Measurements from ENCODE around the gene CDHR3. TPM values are rescaled to one million over a fixed set of nuclear protein-coding genes. Genes with fewer than 3 reads are reported as not detected.

CDHR3 gene
- total RNA-seq, 1 donor from 2014 or later = 0.62 TPM

DNA sequence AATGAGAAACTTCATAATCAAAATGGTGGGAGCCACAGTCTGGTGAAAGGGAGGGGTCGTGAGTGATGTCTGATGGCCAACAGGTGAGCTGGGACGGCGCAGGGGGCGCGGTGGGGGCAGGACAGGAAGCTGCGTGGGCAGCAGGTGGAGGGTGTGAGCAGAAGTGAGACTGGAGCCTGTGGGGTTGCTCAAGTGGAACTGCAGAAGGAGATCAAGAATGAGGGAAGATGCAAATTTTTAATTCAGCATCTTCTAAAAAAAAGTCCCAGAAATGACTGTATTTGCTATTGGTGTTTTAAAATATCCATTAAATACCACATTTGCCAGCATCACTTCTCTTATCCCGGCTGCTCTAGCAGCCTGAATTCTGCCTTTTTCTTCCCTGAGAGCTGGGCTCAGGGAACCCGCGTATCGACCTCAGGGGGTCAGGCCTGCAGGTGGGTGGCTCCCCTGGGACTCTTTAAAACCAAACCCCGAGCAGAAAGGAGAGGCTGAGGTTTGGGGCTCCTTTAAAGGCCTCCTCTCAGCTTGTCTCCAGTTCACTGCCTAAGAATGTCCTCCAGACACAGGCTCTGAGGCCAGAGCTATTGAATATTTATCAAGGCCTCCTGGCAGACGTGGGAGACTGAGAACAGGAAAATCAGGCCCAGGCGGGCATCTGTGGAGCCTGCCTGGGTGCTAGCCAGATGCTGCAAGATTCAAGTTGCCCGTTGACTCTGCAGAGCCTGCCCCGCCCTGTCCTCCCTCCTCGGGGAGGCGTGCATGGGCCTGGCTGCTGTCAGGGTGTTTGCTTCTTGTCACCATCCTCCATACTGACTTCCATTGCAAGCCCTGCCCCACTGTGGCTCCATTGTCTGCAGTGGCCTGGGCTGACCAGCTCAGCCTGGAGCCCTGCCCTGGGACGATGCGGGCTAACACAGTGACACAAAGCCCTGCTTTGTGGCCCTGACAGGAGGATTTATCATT is 95.2 kb downstream of the CDHR3 start:
- no peak for DNase-seq (ENCODE audit: low spot score)
- intact Hi-C loops (cut with DNase I) = loop anchor here (1.0 kb wide), 1 partner anchor 95 kb away; no protein-coding TSS in a partner anchor

- intact Hi-C loops (cut with DNase I) = no loop called here
- no peak for DNase-seq (ENCODE audit: low spot score)
Measured at GRCh38 chr7:106058928-106059324, 95.9 kb downstream of the CDHR3 start.

- DNase-seq (ENCODE audit: low spot score) = no peak
- intact Hi-C loops (cut with DNase I) = no loop called here
Measured at GRCh38 chr7:106059556-106059955, 96.5 kb downstream of the CDHR3 start.

- intact Hi-C loops (cut with DNase I) = loop anchor here (10.0 kb wide), 1 partner anchor 404 kb away; no protein-coding TSS in a partner anchor
- no peak for DNase-seq (ENCODE audit: low spot score)
Measured at GRCh38 chr7:106060394-106060920, 97.4 kb downstream of the CDHR3 start.

DNA sequence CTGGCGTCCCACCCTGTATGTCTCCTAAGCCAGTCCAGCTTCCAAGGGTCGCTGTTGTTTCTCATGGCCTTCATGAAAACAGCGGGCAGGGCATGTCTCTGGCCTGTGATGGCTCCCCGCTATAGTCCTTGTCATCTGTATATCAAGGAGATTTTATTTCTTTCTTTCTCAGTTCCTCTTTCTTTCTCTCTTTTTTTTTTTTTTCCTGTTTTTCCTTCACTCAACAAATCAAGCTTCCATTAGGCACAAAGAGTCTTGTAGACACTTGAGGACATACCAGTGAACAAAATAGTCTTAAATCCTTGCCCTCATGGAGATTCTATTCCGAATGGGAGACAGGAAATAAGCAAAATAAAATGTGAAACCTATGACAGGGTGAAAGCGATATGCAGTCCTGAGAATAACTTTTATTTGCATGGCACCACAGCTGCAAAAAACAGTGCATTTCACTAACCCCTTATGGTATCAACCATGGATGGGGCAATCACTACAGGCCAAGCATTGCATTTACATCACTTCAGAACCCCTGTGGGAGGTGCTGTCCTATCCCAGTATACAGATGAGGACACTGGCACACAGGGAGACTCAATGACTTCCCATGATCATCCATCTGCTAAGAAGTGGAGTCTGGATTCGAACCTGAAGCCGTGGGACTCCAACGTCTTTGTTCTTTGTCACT is 98.4 kb downstream of the CDHR3 start:
- intact Hi-C loops (cut with DNase I) = loop anchor here (10.0 kb wide), 1 partner anchor 403 kb away; no protein-coding TSS in a partner anchor
- DNase-seq (ENCODE audit: low spot score) = no peak

DNA sequence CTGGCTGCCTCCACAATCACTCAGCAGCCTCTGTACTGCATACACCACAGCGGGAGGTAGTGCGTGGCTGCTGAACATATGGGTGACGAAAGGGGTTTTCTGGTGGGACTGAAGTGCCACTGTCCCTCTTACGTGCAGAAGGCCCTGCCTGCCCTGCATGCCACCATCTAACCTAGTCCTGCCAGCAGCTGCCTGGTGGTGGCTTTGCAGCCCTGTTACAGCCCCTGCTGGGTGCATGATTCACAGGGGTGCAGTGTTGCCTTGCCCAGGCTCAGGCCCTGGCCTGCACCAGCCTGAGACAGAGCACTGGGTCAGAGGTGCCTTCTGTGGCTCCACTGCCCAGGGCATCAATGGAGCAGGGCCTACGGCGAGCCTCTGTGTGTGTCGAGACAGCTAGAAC is 98.9 kb downstream of the CDHR3 start:
- intact Hi-C loops (cut with DNase I) = loop anchor here (10.0 kb wide), 1 partner anchor 403 kb away; no protein-coding TSS in a partner anchor
- no peak for DNase-seq (ENCODE audit: low spot score)

GRCh38 chr7:106062521-106062931 is 99.5 kb downstream of the CDHR3 start:
- intact Hi-C loops (cut with DNase I) = loop anchor here (10.0 kb wide), 1 partner anchor 402 kb away; no protein-coding TSS in a partner anchor
- no peak for DNase-seq (ENCODE audit: low spot score)

- intact Hi-C loops (cut with DNase I) = loop anchor here (10.0 kb wide), 1 partner anchor 402 kb away; no protein-coding TSS in a partner anchor
- no peak for DNase-seq (ENCODE audit: low spot score)
Measured at GRCh38 chr7:106063024-106063423, 100.0 kb downstream of the CDHR3 start.

DNA sequence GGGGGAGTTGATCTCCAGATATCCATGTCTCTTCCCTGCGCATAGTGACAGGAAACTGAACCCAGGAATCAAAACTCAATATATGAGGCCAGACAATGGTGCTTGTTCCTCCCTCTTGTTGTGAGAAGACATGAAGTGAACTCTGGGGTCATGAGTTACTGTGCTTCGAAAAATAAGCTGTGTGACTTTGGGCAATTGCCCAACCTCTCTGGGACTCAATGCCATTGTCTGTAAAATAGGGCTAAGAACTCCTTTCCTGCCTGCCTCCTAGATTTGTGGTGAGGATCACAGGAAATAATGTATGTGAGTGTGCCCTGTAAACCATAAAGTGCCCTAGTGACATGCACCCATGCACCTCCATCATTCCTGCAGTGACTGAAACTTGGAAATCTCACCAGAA is 100.6 kb downstream of the CDHR3 start:
- intact Hi-C loops (cut with DNase I) = loop anchor here (2.0 to 10.0 kb wide), 3 partner anchors 49 to 401 kb away; partner anchors contain the start of genes NAMPT and SYPL1
- no peak for DNase-seq (ENCODE audit: low spot score)

GRCh38 chr7:106064316-106064715 is 101.3 kb downstream of the CDHR3 start:
- intact Hi-C loops (cut with DNase I) = loop anchor here (2.0 to 10.0 kb wide), 3 partner anchors 48 to 400 kb away; partner anchors contain the start of genes NAMPT and SYPL1
- no peak for DNase-seq (ENCODE audit: low spot score)

GRCh38 chr7:106064771-106065574 is 101.9 kb downstream of the CDHR3 start:
- DNase-seq (ENCODE audit: low spot score) = peak; percentile 90
- intact Hi-C loops (cut with DNase I) = loop anchor here (2.0 to 10.0 kb wide), 3 partner anchors 48 to 400 kb away; partner anchors contain the start of genes NAMPT and SYPL1

DNA sequence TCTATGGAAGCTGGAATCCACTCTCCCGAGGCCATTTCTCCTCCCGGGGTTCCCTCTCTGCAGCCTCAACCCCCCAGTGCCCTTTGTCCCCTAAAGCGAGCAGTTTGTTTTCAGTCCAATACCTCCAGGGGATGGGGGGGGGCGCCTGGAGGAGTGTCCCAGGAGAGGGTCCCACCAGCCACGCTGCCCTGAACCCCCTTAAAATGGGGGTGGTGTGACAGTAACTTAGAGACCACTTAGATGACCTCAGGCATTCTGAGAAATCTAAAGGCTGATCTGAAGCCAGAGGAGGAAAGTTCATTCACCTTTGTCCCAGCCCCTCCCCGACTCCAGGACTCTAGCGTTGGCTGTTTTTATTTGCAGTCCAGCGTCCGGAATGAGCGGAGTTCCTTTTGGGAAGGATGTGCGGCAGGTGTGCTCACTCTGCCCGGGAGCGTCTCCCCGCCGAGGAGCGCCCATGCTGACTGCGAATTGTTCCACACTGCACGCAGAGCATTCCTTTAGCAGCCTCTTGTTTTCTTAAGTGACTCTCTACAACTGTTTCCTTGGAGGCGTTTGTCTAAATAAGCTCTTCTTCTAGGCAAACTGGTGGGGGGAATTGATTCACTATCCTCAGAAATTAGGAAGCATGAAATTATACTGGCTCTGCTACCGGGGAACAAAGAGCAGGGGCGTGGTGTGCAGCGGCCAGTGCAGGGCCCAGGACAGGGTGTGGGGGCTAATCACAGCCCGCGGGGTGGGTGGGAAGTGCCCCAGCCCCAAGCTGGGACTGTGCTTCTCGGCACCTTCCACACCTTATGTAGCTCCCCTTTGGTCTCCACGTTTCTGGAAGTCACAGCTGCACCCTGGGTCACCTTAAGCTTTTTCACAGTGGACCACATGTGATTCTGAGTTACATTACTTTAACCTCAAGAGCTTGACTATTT is 102.8 kb downstream of the CDHR3 start:
- intact Hi-C loops (cut with DNase I) = loop anchor here (2.0 to 10.0 kb wide), 3 partner anchors 47 to 399 kb away; partner anchors contain the start of genes NAMPT and SYPL1
- no peak for DNase-seq (ENCODE audit: low spot score)

DNA sequence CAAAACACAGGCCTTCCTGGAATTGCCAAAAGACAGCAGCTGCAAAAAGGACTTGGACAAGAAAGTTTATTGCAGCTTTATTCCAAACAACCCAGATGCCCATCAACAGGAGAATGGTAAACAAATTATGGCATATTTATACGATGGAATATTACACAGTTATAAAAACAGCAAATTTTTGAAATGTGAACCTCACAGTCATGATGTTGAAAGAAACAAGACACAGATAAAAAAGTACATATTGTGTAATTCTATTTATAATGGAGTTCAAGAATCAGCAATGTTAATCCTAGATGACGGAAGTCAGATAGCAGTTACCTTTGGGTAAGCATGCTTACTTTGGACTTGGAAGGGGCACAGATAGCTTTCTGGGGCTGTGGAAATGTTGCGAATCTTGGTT is 104.6 kb downstream of the CDHR3 start:
- intact Hi-C loops (cut with DNase I) = loop anchor here (10.0 kb wide), 1 partner anchor 397 kb away; no protein-coding TSS in a partner anchor
- DNase-seq (ENCODE audit: low spot score) = no peak

GRCh38 chr7:106068538-106068961 is 105.5 kb downstream of the CDHR3 start:
- intact Hi-C loops (cut with DNase I) = loop anchor here (10.0 kb wide), 1 partner anchor 396 kb away; no protein-coding TSS in a partner anchor
- DNase-seq (ENCODE audit: low spot score) = no peak

GRCh38 chr7:106068986-106069385 is 105.9 kb downstream of the CDHR3 start:
- no peak for DNase-seq (ENCODE audit: low spot score)
- intact Hi-C loops (cut with DNase I) = loop anchor here (10.0 kb wide), 1 partner anchor 396 kb away; no protein-coding TSS in a partner anchor

DNA sequence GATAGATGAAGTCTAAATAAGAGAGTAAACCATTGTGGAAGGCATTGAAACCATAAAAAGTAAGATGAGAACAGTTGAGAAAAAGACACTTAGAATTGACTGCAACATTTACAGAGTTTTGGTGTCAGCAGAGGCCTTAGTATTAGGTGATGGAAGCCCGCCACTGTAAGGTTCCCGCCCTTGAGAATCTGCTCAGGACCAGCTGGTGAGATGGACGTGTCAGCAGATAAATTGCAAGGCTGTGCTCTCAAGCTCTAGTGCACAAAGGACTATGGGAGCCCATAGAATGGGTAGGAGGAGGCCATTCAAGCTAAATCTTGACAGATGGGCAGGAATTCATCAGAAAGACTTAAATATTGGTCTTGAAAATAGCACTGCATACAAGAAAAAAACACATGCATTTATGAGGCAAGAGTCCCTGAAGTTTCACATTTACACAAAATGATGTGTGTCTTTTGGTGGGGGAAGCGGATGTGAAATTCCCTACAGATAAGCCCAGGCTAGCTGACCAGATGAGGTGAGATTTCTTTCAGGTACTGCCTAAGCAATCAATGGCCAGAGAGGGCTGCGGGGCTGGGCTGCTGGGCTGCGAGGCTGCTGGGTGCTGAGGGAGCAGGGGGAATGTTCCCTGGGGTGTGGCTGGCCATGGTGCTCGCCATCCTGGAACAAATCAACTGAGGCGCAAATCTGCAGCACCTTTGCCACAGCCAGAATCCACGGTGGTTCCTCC is 106.6 kb downstream of the CDHR3 start:
- no peak for DNase-seq (ENCODE audit: low spot score)
- intact Hi-C loops (cut with DNase I) = loop anchor here (10.0 kb wide), 1 partner anchor 395 kb away; no protein-coding TSS in a partner anchor

- DNase-seq (ENCODE audit: low spot score) = no peak
- intact Hi-C loops (cut with DNase I) = no loop called here
Measured at GRCh38 chr7:106070201-106070551, 107.1 kb downstream of the CDHR3 start.
